HG03097 (cell line): ENCODE results near the gene MAPK12.

ENCODE experiments used
- ATAC-seq: cut with Tn5 transposase; IDR thresholded peaks from one replicate; pipeline ENCODE4 v1.9.1; 2021; ENCODE audit not compliant: unreplicated experiment, low FRiP score

The MAPK12 gene

GRCh38 chr22:50269573-50269969, 8.1 kb upstream of the MAPK12 start:
- ATAC-seq, result no peak

- ATAC-seq, result no peak
These were observed 7.2 kb upstream of the MAPK12 start for GRCh38 chr22:50268655-50269113.

GRCh38 chr22:50267591-50268390, 6.3 kb upstream of the MAPK12 start:
- ATAC-seq, result no peak

- no peak for ATAC-seq
These were observed 5.5 kb upstream of the MAPK12 start for GRCh38 chr22:50266994-50267393.

- ATAC-seq, result no peak
These were observed 3.6 kb upstream of the MAPK12 start for GRCh38 chr22:50264946-50265669.

- no peak for ATAC-seq
These were observed 2.7 kb upstream of the MAPK12 start for GRCh38 chr22:50264104-50264745.

- ATAC-seq, result no peak
These were observed 1.6 kb upstream of the MAPK12 start for GRCh38 chr22:50262973-50263617.

- ATAC-seq, result no peak
These were observed 1.0 kb upstream of the MAPK12 start for GRCh38 chr22:50262460-50262911.

- ATAC-seq, result no peak
These were observed 475 bp downstream of the MAPK12 start for GRCh38 chr22:50260801-50261614.

- ATAC-seq, result no peak
These were observed 1.1 kb downstream of the MAPK12 start for GRCh38 chr22:50260434-50260800.

GRCh38 chr22:50259302-50259701, 2.2 kb downstream of the MAPK12 start:
- no peak for ATAC-seq

- ATAC-seq, result no peak
These were observed 2.9 kb downstream of the MAPK12 start for GRCh38 chr22:50258361-50259292.

- ATAC-seq, result no peak
These were observed 3.8 kb downstream of the MAPK12 start for GRCh38 chr22:50257451-50258360.

GRCh38 chr22:50257041-50257440, 4.4 kb downstream of the MAPK12 start:
- no peak for ATAC-seq

- no peak for ATAC-seq
These were observed 5.1 kb downstream of the MAPK12 start for GRCh38 chr22:50256258-50256862.

GRCh38 chr22:50255607-50256006, 5.9 kb downstream of the MAPK12 start:
- ATAC-seq, result no peak

GRCh38 chr22:50255099-50255498, 6.4 kb downstream of the MAPK12 start:
- ATAC-seq, result no peak

GRCh38 chr22:50253941-50254340, 7.5 kb downstream of the MAPK12 start:
- no peak for ATAC-seq
